ENCODE results near the gene LILRA2. TPM values are rescaled to one million over a fixed set of nuclear protein-coding genes. Genes with fewer than 3 reads are reported as not detected.

Gene LILRA2
- polyA plus RNA-seq, 1 donor (not counting 4 experiments of a cell fraction or from before 2014, with no cell fraction given) = not detected

DNA sequence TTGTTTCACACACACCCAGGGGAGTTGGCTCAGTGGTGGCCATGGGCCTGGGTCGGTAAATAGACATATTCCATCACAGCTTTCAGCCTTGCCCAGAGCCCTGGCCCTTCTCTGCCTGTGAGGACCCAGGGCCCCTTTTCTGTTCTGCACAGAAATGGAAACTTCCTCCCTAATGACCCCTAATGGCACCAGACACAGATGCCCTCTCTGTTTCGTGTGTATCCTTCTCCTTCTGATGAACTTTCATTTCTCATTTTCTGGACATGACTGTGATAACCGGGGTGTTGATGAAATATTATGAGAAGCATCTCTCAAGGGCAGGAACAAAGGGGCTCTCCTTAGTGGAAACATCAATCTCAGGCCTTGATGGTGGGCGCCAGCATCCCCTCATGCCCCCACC lies 32.6 kb downstream of the LILRA2 start:
- H3K79me2 ChIP-seq (ENCODE audit: control insufficient read depth, insufficient read depth, low read length) = no peaks in the 10 kb centered on the region

DNA sequence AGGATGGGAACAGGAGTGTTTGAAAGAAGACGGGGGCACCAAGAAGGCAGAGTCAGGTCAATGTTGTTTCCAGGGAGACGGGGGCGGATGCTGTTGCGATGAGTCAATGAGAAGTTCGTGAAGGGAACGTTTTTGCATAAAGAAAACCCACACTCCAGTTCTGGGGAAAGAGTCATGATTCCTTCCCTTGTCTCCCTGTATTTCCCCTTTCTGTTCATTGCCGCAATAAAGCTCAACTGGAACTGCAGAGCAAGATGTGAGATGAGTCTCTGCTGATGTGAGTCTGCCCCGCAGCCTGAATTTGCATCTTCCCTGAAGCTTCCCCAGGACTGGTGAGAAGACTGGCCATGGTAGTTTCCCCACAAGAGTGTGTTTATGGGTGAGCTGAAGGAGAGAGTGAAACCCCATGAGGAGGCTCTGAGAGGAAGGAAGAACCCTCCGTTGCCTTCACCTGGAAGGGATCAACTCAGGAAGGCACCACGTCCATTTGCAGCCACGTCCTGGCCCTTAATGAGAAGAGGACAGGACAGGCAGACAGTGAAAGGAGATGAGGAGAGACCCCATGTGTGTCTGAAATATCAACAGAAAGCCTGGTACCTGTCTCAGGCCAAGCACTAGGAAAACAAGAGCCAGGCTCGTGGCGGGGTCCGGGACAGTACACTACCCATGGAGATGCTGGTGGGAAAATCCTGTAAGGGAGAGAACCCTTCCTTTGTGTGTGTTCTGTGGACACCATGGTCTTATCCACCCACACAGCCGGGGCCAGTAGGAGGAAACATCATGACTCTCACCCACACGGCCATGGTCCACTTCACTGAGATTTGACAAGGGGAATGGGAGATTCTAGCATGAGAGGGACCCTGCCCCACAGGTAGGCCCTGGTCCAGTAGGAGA lies 33.5 kb downstream of the LILRA2 start:
- dilution Hi-C loops (cut with MboI; ENCODE audit: extremely low pct_ligation_motif_present, low sequenced_read_pairs) = no loop called here
- no peak overlapping the region for H3K27ac ChIP-seq (ENCODE audit: control insufficient read depth, insufficient read depth, low read length)
- H3K4me1 ChIP-seq (ENCODE audit: control insufficient read depth, extremely low read depth, insufficient read depth, low read length) = no peaks in the 10 kb centered on the region
- H3K4me2 ChIP-seq (ENCODE audit: control insufficient read depth, extremely low read depth, insufficient read depth, low read depth, low read length) = no peak overlapping the region
- H3K9me3 ChIP-seq (ENCODE audit: control insufficient read depth, low read depth, low read length) = peaks cover 6% of the 10 kb centered on the region
- TF ChIP-seq EZH2 (IDR thresholded peaks at IDR 0.05; ENCODE audit: low read length) = no peak
- TF ChIP-seq, protein P1, sequence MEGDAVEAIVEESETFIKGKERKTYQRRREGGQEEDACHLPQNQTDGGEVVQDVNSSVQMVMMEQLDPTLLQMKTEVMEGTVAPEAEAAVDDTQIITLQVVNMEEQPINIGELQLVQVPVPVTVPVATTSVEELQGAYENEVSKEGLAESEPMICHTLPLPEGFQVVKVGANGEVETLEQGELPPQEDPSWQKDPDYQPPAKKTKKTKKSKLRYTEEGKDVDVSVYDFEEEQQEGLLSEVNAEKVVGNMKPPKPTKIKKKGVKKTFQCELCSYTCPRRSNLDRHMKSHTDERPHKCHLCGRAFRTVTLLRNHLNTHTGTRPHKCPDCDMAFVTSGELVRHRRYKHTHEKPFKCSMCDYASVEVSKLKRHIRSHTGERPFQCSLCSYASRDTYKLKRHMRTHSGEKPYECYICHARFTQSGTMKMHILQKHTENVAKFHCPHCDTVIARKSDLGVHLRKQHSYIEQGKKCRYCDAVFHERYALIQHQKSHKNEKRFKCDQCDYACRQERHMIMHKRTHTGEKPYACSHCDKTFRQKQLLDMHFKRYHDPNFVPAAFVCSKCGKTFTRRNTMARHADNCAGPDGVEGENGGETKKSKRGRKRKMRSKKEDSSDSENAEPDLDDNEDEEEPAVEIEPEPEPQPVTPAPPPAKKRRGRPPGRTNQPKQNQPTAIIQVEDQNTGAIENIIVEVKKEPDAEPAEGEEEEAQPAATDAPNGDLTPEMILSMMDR (optimal IDR thresholded peaks at IDR 0.05 in 1 of 3, IDR thresholded peaks at IDR 0.05 in 1 of 3, conservative IDR thresholded peaks at IDR 0.05 in 1 of 3; ENCODE audit: extremely low read depth in 1 of 3, insufficient read depth in 2 of 3, low read length in 3 of 3) = no peak
- H3K9me1 ChIP-seq (ENCODE audit: control insufficient read depth, extremely low read depth, insufficient read depth, low read length) = no peaks in the 10 kb centered on the region
- no peak overlapping the region for H3K4me3 ChIP-seq (ENCODE audit: control insufficient read depth in 2 of 3, extremely low read depth in 1 of 3, insufficient read depth in 2 of 3, low read depth in 1 of 3, low read length in 3 of 3)
- no peak overlapping the region for H2AFZ ChIP-seq (ENCODE audit: control insufficient read depth, low read length)
- no peaks in the 10 kb centered on the region for H3K79me2 ChIP-seq (ENCODE audit: control insufficient read depth, insufficient read depth, low read length)
- no peak overlapping the region for H3K9ac ChIP-seq (ENCODE audit: control insufficient read depth, extremely low read depth, insufficient read depth, low read length)
- no peaks in the 10 kb centered on the region for H3K36me3 ChIP-seq (ENCODE audit: control insufficient read depth in 2 of 2, extremely low read depth in 1 of 2, insufficient read depth in 2 of 2, low read length in 2 of 2)
- H3K27me3 ChIP-seq (ENCODE audit: control insufficient read depth, extremely low read depth, insufficient read depth, low read length) = no peaks in the 10 kb centered on the region
- DNase-seq (ENCODE audit: low read depth, low spot score) = no peak
- no peak for FAIRE-seq
- no peaks in the 10 kb centered on the region for H4K20me1 ChIP-seq (ENCODE audit: control insufficient read depth, extremely low read depth, insufficient read depth, low read length)

More for the DNA sequence above, 32.6 kb downstream of the LILRA2 start:
- H3K9ac ChIP-seq (ENCODE audit: control insufficient read depth, extremely low read depth, insufficient read depth, low read length) = no peak overlapping the region
- H3K36me3 ChIP-seq (ENCODE audit: control insufficient read depth in 2 of 2, extremely low read depth in 1 of 2, insufficient read depth in 2 of 2, low read length in 2 of 2) = no peaks in the 10 kb centered on the region
- no peaks in the 10 kb centered on the region for H3K27me3 ChIP-seq (ENCODE audit: control insufficient read depth, extremely low read depth, insufficient read depth, low read length)
- dilution Hi-C loops (cut with MboI; ENCODE audit: extremely low pct_ligation_motif_present, low sequenced_read_pairs) = no loop called here
- no peak overlapping the region for H3K27ac ChIP-seq (ENCODE audit: control insufficient read depth, insufficient read depth, low read length)
- H3K4me2 ChIP-seq (ENCODE audit: control insufficient read depth, extremely low read depth, insufficient read depth, low read depth, low read length) = no peak overlapping the region
- H2AFZ ChIP-seq (ENCODE audit: control insufficient read depth, low read length) = no peak overlapping the region
- no peaks in the 10 kb centered on the region for H4K20me1 ChIP-seq (ENCODE audit: control insufficient read depth, extremely low read depth, insufficient read depth, low read length)
- no peaks in the 10 kb centered on the region for H3K4me1 ChIP-seq (ENCODE audit: control insufficient read depth, extremely low read depth, insufficient read depth, low read length)
- H3K4me3 ChIP-seq (ENCODE audit: control insufficient read depth in 2 of 3, extremely low read depth in 1 of 3, insufficient read depth in 2 of 3, low read depth in 1 of 3, low read length in 3 of 3) = no peak overlapping the region
- H3K9me1 ChIP-seq (ENCODE audit: control insufficient read depth, extremely low read depth, insufficient read depth, low read length) = no peaks in the 10 kb centered on the region
- FAIRE-seq (no peak), DNase-seq (ENCODE audit: low read depth, low spot score) (no peak)
- TF ChIP-seq, protein P1 (optimal IDR thresholded peaks at IDR 0.05 in 1 of 3, IDR thresholded peaks at IDR 0.05 in 1 of 3, conservative IDR thresholded peaks at IDR 0.05 in 1 of 3; ENCODE audit: extremely low read depth in 1 of 3, insufficient read depth in 2 of 3, low read length in 3 of 3) = no peak
- no peak for TF ChIP-seq EZH2 (IDR thresholded peaks at IDR 0.05; ENCODE audit: low read length)
- peaks cover 6% of the 10 kb centered on the region for H3K9me3 ChIP-seq (ENCODE audit: control insufficient read depth, low read depth, low read length)
